SK-N-SH (cell line): ENCODE results near the gene CELSR1. TPM values are rescaled to one million over a fixed set of nuclear protein-coding genes. Genes with fewer than 3 reads are reported as not detected.
A peak's percentile ranks its signal among the peaks of the same experiment; 100 is the strongest.

ENCODE experiments used
- CTCF ChIA-PET: fragments of 300-600, 350-600 bp; formaldehyde crosslinking; extraction: SDS; loops from one replicate; lab custom pipeline; 2021; lab: Yijun Ruan, JAX
- POLR2A ChIA-PET: fragments of 350-600 bp; sonication (Branson Sonifier 250); formaldehyde crosslinking; extraction: SDS; loops from one replicate; lab custom pipeline; 2020; ENCODE audit warnings: antibody characterized with exemption, inconsistent platforms; lab: Yijun Ruan, JAX
- DNase-seq: peaks from one replicate; pipeline ENCODE4 v3.0.0; 2012
- H2AFZ ChIP-seq: fragments of 200-600 bp; sonication (generic); 2 replicates; pipeline ENCODE4 v1.8.1; 2016; ENCODE audit warnings: antibody characterized with exemption, mild to moderate bottlenecking, low read depth
- H3F3A ChIP-seq: fragments of 200-600 bp; sonication (generic); replicated peaks from 2 replicates; pipeline ENCODE3; 2016; ENCODE audit warnings: antibody characterized with exemption, mild to moderate bottlenecking; ENCODE audit not compliant: insufficient read depth
- H3K27ac ChIP-seq, 2 experiments: fragments of 200-500 bp in 1 of 2; fragments of 200-600 bp in 1 of 2; sonication (Bioruptor generic) in 1 of 2; sonication (generic), shearing (Covaris generic) in 1 of 2; 2 replicates each; pipeline versions ENCODE4 v1.5.1 to v1.6.1; 2014 to 2016; ENCODE audit warnings: low read depth in 2 of 2, inconsistent platforms in 1 of 2, low read length in 1 of 2, mild to moderate bottlenecking in 1 of 2, mixed read lengths in 1 of 2
- H3K27me3 ChIP-seq: fragments of 200-600 bp; sonication (generic), shearing (Covaris generic); 2 replicates; pipeline ENCODE4 v1.6.1; 2016; ENCODE audit warnings: mixed run types; ENCODE audit not compliant: insufficient read depth
- H3K36me3 ChIP-seq, 2 experiments: fragments of 200-500 bp in 1 of 2; fragments of 200-600 bp in 1 of 2; sonication (Bioruptor generic) in 1 of 2; sonication (generic) in 1 of 2; replicated peaks in 1 of 2; 2 replicates each; pipeline versions ENCODE3 to v1.5.1; 2014 to 2016; ENCODE audit warnings: low read length in 1 of 2, mild to moderate bottlenecking in 1 of 2; ENCODE audit not compliant: insufficient read depth in 2 of 2, control insufficient read depth in 1 of 2
- H3K4me1 ChIP-seq, 2 experiments: fragments of 200-500 bp in 1 of 2; fragments of 200-600 bp in 1 of 2; sonication (Bioruptor generic) in 1 of 2; sonication (generic), shearing (Covaris generic) in 1 of 2; 2 replicates each; pipeline versions ENCODE4 v1.5.1 to v1.6.1; 2014 to 2016; ENCODE audit warnings: low read depth in 1 of 2, low read length in 1 of 2, mixed run types in 1 of 2; ENCODE audit not compliant: insufficient read depth in 2 of 2, control insufficient read depth in 1 of 2
- H3K4me2 ChIP-seq: fragments of 200-600 bp; sonication (generic), shearing (Covaris generic); 2 replicates; pipeline ENCODE4 v1.6.1; 2017; ENCODE audit warnings: mixed run types
- H3K4me3 ChIP-seq, 2 experiments: fragments of 200-500 bp in 1 of 2; fragments of 200-600 bp in 1 of 2; sonication (Bioruptor generic) in 1 of 2; sonication (generic), shearing (Covaris generic) in 1 of 2; 2 replicates each; pipeline versions ENCODE4 v1.5.1 to v1.8.1; 2014 to 2016; ENCODE audit warnings: low read depth in 2 of 2, inconsistent platforms in 1 of 2, low read length in 1 of 2, mild to moderate bottlenecking in 1 of 2, mixed read lengths in 1 of 2, moderate library complexity in 1 of 2
- H3K79me2 ChIP-seq: fragments of 200-600 bp; sonication (generic); 2 replicates; pipeline ENCODE4 v1.8.1; 2017; ENCODE audit warnings: mild to moderate bottlenecking; ENCODE audit not compliant: insufficient read depth
- H3K9ac ChIP-seq: fragments of 200-600 bp; sonication (generic); 2 replicates; pipeline ENCODE4 v1.6.1; 2017; ENCODE audit warnings: mixed run types
- H3K9me2 ChIP-seq: fragments of 200-600 bp; sonication (generic); 2 replicates; pipeline ENCODE4 v1.6.1; 2017; ENCODE audit warnings: mixed run types
- H3K9me3 ChIP-seq: fragments of 200-600 bp; sonication (generic); 2 replicates; pipeline ENCODE4 v1.6.1; 2017; ENCODE audit warnings: mixed run types, mild to moderate bottlenecking, moderate library complexity
- H4K20me1 ChIP-seq: fragments of 200-600 bp; sonication (generic); 2 replicates; pipeline ENCODE4 v1.6.1; 2017; ENCODE audit warnings: mild to moderate bottlenecking, mixed run types; ENCODE audit not compliant: insufficient read depth
- CTCF ChIP-seq: fragments of 200-600 bp; sonication (generic); IDR thresholded peaks from 2 replicates; pipeline ENCODE4 v1.6.1; 2017; ENCODE audit warnings: antibody characterized with exemption, mild to moderate bottlenecking, moderate library complexity
- EP300 ChIP-seq, 2 experiments: IDR thresholded peaks; 2 replicates each; pipeline versions ENCODE4 v1.4.0 to v1.6.1; 2012; ENCODE audit warnings: borderline replicate concordance in 1 of 2, low read depth in 1 of 2, low read length in 1 of 2
- FOXJ3 ChIP-seq: sonication (generic); formaldehyde crosslinking; IDR thresholded peaks from 2 replicates; pipeline ENCODE4 v1.5.1; 2020; ENCODE audit warnings: mild to moderate bottlenecking, missing genetic modification reagents
- JUND ChIP-seq: IDR thresholded peaks from 2 replicates; pipeline ENCODE4 v1.4.0; 2012
- MAX ChIP-seq: IDR thresholded peaks from 2 replicates; pipeline ENCODE4 v1.4.0; 2012; ENCODE audit warnings: low read depth
- MXI1 ChIP-seq: IDR thresholded peaks from 2 replicates; pipeline ENCODE4 v1.6.1; 2012; ENCODE audit warnings: mild to moderate bottlenecking, low read depth, low read length, improper control_type of control experiment
- RXRA ChIP-seq: IDR thresholded peaks from 2 replicates; pipeline ENCODE4 v1.4.0; 2012; ENCODE audit warnings: low read depth, mild to moderate bottlenecking, borderline replicate concordance
- TAF1 ChIP-seq: IDR thresholded peaks from 2 replicates; pipeline ENCODE4 v1.6.1; 2012; ENCODE audit warnings: low read depth, mild to moderate bottlenecking, low read length, moderate library complexity, borderline replicate concordance
- ZBTB33 ChIP-seq: IDR thresholded peaks from 2 replicates; pipeline ENCODE4 v1.4.0; 2012; ENCODE audit warnings: low read depth, borderline replicate concordance
- WGBS: methylation state at CpG from one replicate; pipeline ENCODE4 v1.1.6; 2017; ENCODE audit warnings: low lambda C conversion rate; 5-methylcytosine and 5-hydroxymethylcytosine counted together
- polyA plus RNA-seq, 3 experiments: library from polyadenylated mRNA; depleted of rRNA; stranded (reverse); fragments of >200 nt; gene quantifications; 2 replicates each; pipeline ENCODE4 v1.2.3, GENCODE V29; 2012

The CELSR1 gene
- polyA plus RNA-seq, 1 of the 3 experiments (the other 2 are of a cell fraction): 5.0 TPM

GRCh38 chr22:46567471-46567870 is 30.1 kb upstream of the CELSR1 start:
- CTCF ChIA-PET: no interaction called here
- Histone ChIP-seq H3K4me2 (no peak overlapping the region), H4K20me1 (no peaks in the 10 kb centered on the region), H3K79me2 (no peaks in the 10 kb centered on the region), H2AFZ (no peak overlapping the region), H3K36me3 (no peaks in the 10 kb centered on the region), H3K9ac (no peak overlapping the region), H3K4me1 (peaks cover 0 to 12% of the 10 kb centered on the region in 2 experiments; a peak in 1 of 4 replicates), H3K4me3 (no peak overlapping the region), H3F3A (peaks cover 5% of the 10 kb centered on the region), H3K9me2 (no peaks in the 10 kb centered on the region), H3K9me3 (no peaks in the 10 kb centered on the region), H3K27me3 (no peaks in the 10 kb centered on the region)
- WGBS: 57% methylated on average over 1 of the region's 1 CpG
- POLR2A ChIA-PET: no interaction called here
- DNase-seq: no peak
- TF ChIP-seq FOXJ3 (CRISPR knock-in tag) (no peak), TAF1 (no peak), MAX (no peak), EP300 (IDR thresholded peaks at IDR 0.05; ENCODE audit: borderline replicate concordance in 1 of 2, low read depth in 1 of 2, low read length in 1 of 2) (no peak), RXRA (no peak), CTCF (no peak), ZBTB33 (no peak)
- TF ChIP-seq, all 33 proteins: peak for 0
- no peak overlapping the region for H3K27ac ChIP-seq

- peak; percentile 81 for DNase-seq
- no peaks in the 10 kb centered on the region for H3K9me2 ChIP-seq
- TF ChIP-seq RXRA: no peak
- TF ChIP-seq JUND: no peak
- 0 out of 2 replicates have a peak, but pooled peaks have one; percentile 24 for TF ChIP-seq MXI1
- POLR2A ChIA-PET: interaction anchor here (1.0 to 1.5 kb wide), 5 partner anchors 58 to 198 kb away, joined by 3 to 5 read pairs (median 3); partner anchors contain the start of gene TBC1D22A
- no peaks in the 10 kb centered on the region for H3K9me3 ChIP-seq
- H3K27ac ChIP-seq: 0 out of 4 replicates have a peak overlapping the region, but pooled peaks of 1 of the 2 experiments have one; percentile 8
- H3K4me1 ChIP-seq: peaks cover 0 to 12% of the 10 kb centered on the region in 2 experiments; a peak in 1 of 4 replicates
- WGBS: 78% methylated on average over 6 of the region's 9 CpGs
- CTCF ChIA-PET: interaction anchor here (0.6 to 3.6 kb wide), 63 partner anchors 9 to 1937 kb away, joined by 3 to 76 read pairs (median 7); partner anchors contain the start of genes GRAMD4 and TBC1D22A
- no peak overlapping the region for H3K9ac ChIP-seq
- H3K27me3 ChIP-seq: no peaks in the 10 kb centered on the region
- H3F3A ChIP-seq: peaks cover 8% of the 10 kb centered on the region
- H2AFZ ChIP-seq: no peak overlapping the region
- no peaks in the 10 kb centered on the region for H4K20me1 ChIP-seq
- no peaks in the 10 kb centered on the region for H3K36me3 ChIP-seq
- no peak overlapping the region for H3K4me2 ChIP-seq
- no peak overlapping the region for H3K4me3 ChIP-seq
- H3K79me2 ChIP-seq: no peaks in the 10 kb centered on the region
Measured at GRCh38 chr22:46564084-46564714, 26.8 kb upstream of the CELSR1 start.
